ENCODE results near the gene F2.

DNA sequence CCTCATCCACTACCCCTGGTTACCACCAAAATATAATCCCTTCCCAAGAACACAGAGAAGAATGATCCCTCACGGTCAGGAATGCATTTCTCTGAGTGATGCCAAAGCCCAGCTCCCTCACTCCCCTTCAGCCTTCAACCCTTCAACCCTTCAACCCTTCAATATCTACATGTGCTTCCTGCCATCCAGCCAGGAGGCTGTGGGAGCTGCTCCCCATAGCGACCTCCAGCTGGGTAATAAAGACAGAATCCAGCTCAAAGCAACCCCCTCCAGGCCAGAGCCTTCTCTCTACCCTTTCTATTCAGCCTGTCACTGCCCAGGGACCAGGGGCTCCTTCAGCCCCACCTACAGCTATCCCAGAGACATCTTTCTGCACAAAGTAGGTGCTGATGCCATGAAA lies 21.3 kb upstream of the F2 start:
- no peak for TF ChIP-seq POLR2A (IDR thresholded peaks at IDR 0.05)
- TF ChIP-seq EP300 (IDR thresholded peaks at IDR 0.05), result no peak
